ENCODE results near the gene TTN.

DNA sequence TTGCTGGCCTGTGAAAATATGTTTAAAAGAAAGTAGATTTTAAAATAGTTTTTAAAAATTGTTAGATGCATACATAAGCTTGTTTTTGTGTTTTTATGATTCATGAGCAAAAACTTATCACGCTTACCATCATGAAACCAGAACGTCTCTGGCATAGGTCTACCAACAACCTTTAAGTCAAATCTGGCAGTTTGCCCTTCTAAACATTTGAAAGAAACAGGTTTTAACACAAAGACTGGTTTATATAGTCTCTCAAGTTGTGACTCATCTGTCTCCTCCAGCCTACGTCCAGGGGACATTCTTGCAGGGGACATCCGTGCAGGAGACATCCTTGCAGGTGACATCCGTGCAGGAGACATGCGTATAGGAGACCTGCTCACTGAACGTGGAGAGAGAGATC lies 29.6 kb downstream of the TTN start:
- TF ChIP-seq YY1 (IDR thresholded peaks at IDR 0.05; ENCODE audit: low read depth, low read length) (no peak), POLR2AphosphoS5 (IDR thresholded peaks at IDR 0.05; ENCODE audit: low read depth, low read length) (no peak)
- TF ChIP-seq, protein P1, sequence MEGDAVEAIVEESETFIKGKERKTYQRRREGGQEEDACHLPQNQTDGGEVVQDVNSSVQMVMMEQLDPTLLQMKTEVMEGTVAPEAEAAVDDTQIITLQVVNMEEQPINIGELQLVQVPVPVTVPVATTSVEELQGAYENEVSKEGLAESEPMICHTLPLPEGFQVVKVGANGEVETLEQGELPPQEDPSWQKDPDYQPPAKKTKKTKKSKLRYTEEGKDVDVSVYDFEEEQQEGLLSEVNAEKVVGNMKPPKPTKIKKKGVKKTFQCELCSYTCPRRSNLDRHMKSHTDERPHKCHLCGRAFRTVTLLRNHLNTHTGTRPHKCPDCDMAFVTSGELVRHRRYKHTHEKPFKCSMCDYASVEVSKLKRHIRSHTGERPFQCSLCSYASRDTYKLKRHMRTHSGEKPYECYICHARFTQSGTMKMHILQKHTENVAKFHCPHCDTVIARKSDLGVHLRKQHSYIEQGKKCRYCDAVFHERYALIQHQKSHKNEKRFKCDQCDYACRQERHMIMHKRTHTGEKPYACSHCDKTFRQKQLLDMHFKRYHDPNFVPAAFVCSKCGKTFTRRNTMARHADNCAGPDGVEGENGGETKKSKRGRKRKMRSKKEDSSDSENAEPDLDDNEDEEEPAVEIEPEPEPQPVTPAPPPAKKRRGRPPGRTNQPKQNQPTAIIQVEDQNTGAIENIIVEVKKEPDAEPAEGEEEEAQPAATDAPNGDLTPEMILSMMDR (IDR thresholded peaks at IDR 0.05; ENCODE audit: control extremely low read depth in 1 of 3, insufficient read depth in 1 of 3, low read depth in 1 of 3, low read length in 3 of 3), result no peak
- TF ChIP-seq, protein P2, sequence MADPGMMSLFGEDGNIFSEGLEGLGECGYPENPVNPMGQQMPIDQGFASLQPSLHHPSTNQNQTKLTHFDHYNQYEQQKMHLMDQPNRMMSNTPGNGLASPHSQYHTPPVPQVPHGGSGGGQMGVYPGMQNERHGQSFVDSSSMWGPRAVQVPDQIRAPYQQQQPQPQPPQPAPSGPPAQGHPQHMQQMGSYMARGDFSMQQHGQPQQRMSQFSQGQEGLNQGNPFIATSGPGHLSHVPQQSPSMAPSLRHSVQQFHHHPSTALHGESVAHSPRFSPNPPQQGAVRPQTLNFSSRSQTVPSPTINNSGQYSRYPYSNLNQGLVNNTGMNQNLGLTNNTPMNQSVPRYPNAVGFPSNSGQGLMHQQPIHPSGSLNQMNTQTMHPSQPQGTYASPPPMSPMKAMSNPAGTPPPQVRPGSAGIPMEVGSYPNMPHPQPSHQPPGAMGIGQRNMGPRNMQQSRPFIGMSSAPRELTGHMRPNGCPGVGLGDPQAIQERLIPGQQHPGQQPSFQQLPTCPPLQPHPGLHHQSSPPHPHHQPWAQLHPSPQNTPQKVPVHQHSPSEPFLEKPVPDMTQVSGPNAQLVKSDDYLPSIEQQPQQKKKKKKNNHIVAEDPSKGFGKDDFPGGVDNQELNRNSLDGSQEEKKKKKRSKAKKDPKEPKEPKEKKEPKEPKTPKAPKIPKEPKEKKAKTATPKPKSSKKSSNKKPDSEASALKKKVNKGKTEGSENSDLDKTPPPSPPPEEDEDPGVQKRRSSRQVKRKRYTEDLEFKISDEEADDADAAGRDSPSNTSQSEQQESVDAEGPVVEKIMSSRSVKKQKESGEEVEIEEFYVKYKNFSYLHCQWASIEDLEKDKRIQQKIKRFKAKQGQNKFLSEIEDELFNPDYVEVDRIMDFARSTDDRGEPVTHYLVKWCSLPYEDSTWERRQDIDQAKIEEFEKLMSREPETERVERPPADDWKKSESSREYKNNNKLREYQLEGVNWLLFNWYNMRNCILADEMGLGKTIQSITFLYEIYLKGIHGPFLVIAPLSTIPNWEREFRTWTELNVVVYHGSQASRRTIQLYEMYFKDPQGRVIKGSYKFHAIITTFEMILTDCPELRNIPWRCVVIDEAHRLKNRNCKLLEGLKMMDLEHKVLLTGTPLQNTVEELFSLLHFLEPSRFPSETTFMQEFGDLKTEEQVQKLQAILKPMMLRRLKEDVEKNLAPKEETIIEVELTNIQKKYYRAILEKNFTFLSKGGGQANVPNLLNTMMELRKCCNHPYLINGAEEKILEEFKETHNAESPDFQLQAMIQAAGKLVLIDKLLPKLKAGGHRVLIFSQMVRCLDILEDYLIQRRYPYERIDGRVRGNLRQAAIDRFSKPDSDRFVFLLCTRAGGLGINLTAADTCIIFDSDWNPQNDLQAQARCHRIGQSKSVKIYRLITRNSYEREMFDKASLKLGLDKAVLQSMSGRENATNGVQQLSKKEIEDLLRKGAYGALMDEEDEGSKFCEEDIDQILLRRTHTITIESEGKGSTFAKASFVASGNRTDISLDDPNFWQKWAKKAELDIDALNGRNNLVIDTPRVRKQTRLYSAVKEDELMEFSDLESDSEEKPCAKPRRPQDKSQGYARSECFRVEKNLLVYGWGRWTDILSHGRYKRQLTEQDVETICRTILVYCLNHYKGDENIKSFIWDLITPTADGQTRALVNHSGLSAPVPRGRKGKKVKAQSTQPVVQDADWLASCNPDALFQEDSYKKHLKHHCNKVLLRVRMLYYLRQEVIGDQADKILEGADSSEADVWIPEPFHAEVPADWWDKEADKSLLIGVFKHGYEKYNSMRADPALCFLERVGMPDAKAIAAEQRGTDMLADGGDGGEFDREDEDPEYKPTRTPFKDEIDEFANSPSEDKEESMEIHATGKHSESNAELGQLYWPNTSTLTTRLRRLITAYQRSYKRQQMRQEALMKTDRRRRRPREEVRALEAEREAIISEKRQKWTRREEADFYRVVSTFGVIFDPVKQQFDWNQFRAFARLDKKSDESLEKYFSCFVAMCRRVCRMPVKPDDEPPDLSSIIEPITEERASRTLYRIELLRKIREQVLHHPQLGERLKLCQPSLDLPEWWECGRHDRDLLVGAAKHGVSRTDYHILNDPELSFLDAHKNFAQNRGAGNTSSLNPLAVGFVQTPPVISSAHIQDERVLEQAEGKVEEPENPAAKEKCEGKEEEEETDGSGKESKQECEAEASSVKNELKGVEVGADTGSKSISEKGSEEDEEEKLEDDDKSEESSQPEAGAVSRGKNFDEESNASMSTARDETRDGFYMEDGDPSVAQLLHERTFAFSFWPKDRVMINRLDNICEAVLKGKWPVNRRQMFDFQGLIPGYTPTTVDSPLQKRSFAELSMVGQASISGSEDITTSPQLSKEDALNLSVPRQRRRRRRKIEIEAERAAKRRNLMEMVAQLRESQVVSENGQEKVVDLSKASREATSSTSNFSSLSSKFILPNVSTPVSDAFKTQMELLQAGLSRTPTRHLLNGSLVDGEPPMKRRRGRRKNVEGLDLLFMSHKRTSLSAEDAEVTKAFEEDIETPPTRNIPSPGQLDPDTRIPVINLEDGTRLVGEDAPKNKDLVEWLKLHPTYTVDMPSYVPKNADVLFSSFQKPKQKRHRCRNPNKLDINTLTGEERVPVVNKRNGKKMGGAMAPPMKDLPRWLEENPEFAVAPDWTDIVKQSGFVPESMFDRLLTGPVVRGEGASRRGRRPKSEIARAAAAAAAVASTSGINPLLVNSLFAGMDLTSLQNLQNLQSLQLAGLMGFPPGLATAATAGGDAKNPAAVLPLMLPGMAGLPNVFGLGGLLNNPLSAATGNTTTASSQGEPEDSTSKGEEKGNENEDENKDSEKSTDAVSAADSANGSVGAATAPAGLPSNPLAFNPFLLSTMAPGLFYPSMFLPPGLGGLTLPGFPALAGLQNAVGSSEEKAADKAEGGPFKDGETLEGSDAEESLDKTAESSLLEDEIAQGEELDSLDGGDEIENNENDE (IDR thresholded peaks at IDR 0.05; ENCODE audit: insufficient replicate concordance, low read length), result no peak

Data from H1 (cell line).